Measurements from ENCODE around the gene ICAM1.

GRCh38 chr19:10294368-10294697 lies 23.4 kb downstream of the ICAM1 start:
- TF ChIP-seq EP300 (IDR thresholded peaks at IDR 0.05): no peak
- TF ChIP-seq POLR2A (IDR thresholded peaks at IDR 0.05): no peak
